ENCODE results near the gene DPAGT1. TPM values are rescaled to one million over a fixed set of nuclear protein-coding genes. Genes with fewer than 3 reads are reported as not detected.

DPAGT1 gene
- total RNA-seq, 2 donors from 2014 or later: 49.4 to 51.9 TPM

GRCh38 chr11:119048644-119049043 lies 53.0 kb downstream of the DPAGT1 start:
- peaks cover 9% of the 10 kb centered on the region for H3K4me1 Mint-ChIP-seq
- 94 to 98% methylated on average over 8 to 9 of the region's 9 CpGs for WGBS, 2 experiments (ENCODE audit: insufficient coverage in 1 of 2, insufficient read length in 1 of 2)
- no peaks in the 10 kb centered on the region for H3K9me3 Mint-ChIP-seq
- peaks cover 88% of the 10 kb centered on the region for H3K36me3 Mint-ChIP-seq (ENCODE audit: low read depth)
- Histone ChIP-seq H3K27ac (ENCODE audit: low read depth, low read length) (no peak overlapping the region), H3K27me3 (ENCODE audit: control insufficient read depth, insufficient read depth, low read length, poor library complexity, severe bottlenecking) (no peaks in the 10 kb centered on the region), H3K4me1 (ENCODE audit: control insufficient read depth, insufficient read depth, low read length) (no peaks in the 10 kb centered on the region), H3K36me3 (ENCODE audit: control insufficient read depth, insufficient read depth, low read length) (peaks cover 98% of the 10 kb centered on the region), H3K4me3 (ENCODE audit: low read length) (no peak overlapping the region), H3K9me3 (ENCODE audit: control insufficient read depth, low read length) (no peaks in the 10 kb centered on the region), H3K9ac (ENCODE audit: extremely low read depth, low read length, poor library complexity, severe bottlenecking) (no peak overlapping the region)
- no peak overlapping the region for H3K27ac Mint-ChIP-seq
- no peak for DNase-seq
- TF ChIP-seq CTCF (conservative IDR thresholded peaks at IDR 0.05): no peak
- H3K4me3 Mint-ChIP-seq: no peak overlapping the region
- H3K27me3 Mint-ChIP-seq (ENCODE audit: insufficient read depth): no peaks in the 10 kb centered on the region

GRCh38 chr11:119047205-119047604 lies 54.4 kb downstream of the DPAGT1 start:
- whole genome bisulfite sequencing, 2 experiments (ENCODE audit: insufficient coverage in 1 of 2, insufficient read length in 1 of 2): 93 to 94% methylated on average over 6 of the region's 6 CpGs
- no peak for TF ChIP-seq CTCF (conservative IDR thresholded peaks at IDR 0.05)
- Mint-ChIP-seq H3K36me3 (ENCODE audit: low read depth) (peaks cover 76% of the 10 kb centered on the region), H3K9me3 (no peaks in the 10 kb centered on the region), H3K4me1 (peaks cover 9% of the 10 kb centered on the region), H3K27me3 (ENCODE audit: insufficient read depth) (no peaks in the 10 kb centered on the region), H3K27ac (no peak overlapping the region), H3K4me3 (no peak overlapping the region)
- Histone ChIP-seq H3K27me3 (ENCODE audit: control insufficient read depth, insufficient read depth, low read length, poor library complexity, severe bottlenecking) (no peaks in the 10 kb centered on the region), H3K4me1 (ENCODE audit: control insufficient read depth, insufficient read depth, low read length) (no peaks in the 10 kb centered on the region), H3K9me3 (ENCODE audit: control insufficient read depth, low read length) (no peaks in the 10 kb centered on the region), H3K4me3 (ENCODE audit: low read length) (no peak overlapping the region), H3K27ac (ENCODE audit: low read depth, low read length) (no peak overlapping the region), H3K36me3 (ENCODE audit: control insufficient read depth, insufficient read depth, low read length) (peaks cover 84% of the 10 kb centered on the region), H3K9ac (ENCODE audit: extremely low read depth, low read length, poor library complexity, severe bottlenecking) (no peak overlapping the region)
- DNase-seq: no peak

Other genes starting within 250 kb of the DPAGT1 start
- under 1 TPM in 1 of 2 donors, not detected in 1; 0.07 TPM for gene CXCR5, start 218.0 kb downstream of the DPAGT1 start, total RNA-seq
- gene BCL9L, start 175.9 kb downstream of the DPAGT1 start, total RNA-seq: 10 to 100 TPM; 73.9 to 77.3 TPM
- under 1 TPM in 1 of 2 donors, not detected in 1; 0.38 TPM for gene UPK2, start 145.6 kb downstream of the DPAGT1 start, total RNA-seq
- gene FOXR1, start 130.1 kb downstream of the DPAGT1 start, total RNA-seq: not detected
- 10 to 100 TPM; 38.7 to 43.3 TPM for gene CENATAC, start 103.7 kb downstream of the DPAGT1 start, total RNA-seq
- 1,000 to 10,000 TPM; 1,289 to 1,299 TPM for gene RPS25, start 83.5 kb downstream of the DPAGT1 start, total RNA-seq
- gene TRAPPC4, start 83.1 kb downstream of the DPAGT1 start, total RNA-seq: 10 to 100 TPM; 60.0 to 66.8 TPM
- 10 to 100 TPM; 63.6 to 75.3 TPM for gene SLC37A4, start 71.0 kb downstream of the DPAGT1 start, total RNA-seq
- 100 to 1,000 TPM; 277 to 315 TPM for gene HYOU1, start 44.6 kb downstream of the DPAGT1 start, total RNA-seq
- gene VPS11, start 34.0 kb downstream of the DPAGT1 start, total RNA-seq: 10 to 100 TPM; 26.9 to 29.1 TPM
- gene HMBS, start 17.0 kb downstream of the DPAGT1 start, total RNA-seq: 10 to 100 TPM; 45.9 to 54.8 TPM
- gene C2CD2L, start 5.5 kb upstream of the DPAGT1 start, total RNA-seq: 1 to 10 TPM; 2.4 to 3.1 TPM
- 10 to 100 TPM; 43.8 to 44.8 TPM for gene HINFP, start 19.7 kb upstream of the DPAGT1 start, total RNA-seq
- 1 to 10 TPM; 1.5 to 1.8 TPM for gene ABCG4, start 47.2 kb upstream of the DPAGT1 start, total RNA-seq
- gene NLRX1, start 66.9 kb upstream of the DPAGT1 start, total RNA-seq: 10 to 100 TPM; 21.8 to 29.6 TPM
- under 1 TPM; 0.11 to 0.97 TPM for gene NHERF4, start 83.6 kb upstream of the DPAGT1 start, total RNA-seq
- gene CBL, start 104.5 kb upstream of the DPAGT1 start, total RNA-seq: 10 to 100 TPM; 40.3 to 52.7 TPM
- gene MCAM, start 215.3 kb upstream of the DPAGT1 start, total RNA-seq: 10 to 100 TPM; 21.9 to 28.3 TPM
- 10 to 100 TPM; 51.8 to 76.3 TPM for gene RNF26, start 232.7 kb upstream of the DPAGT1 start, total RNA-seq
- gene C1QTNF5, start 239.0 kb upstream of the DPAGT1 start, total RNA-seq: under 1 TPM; 0.62 to 0.66 TPM
- not detected for gene MFRP, start 244.9 kb upstream of the DPAGT1 start, total RNA-seq